HepG2 (cell line): ENCODE measurements around the gene RBBP5. TPM values are rescaled to one million over a fixed set of nuclear protein-coding genes. Genes with fewer than 3 reads are reported as not detected.

Experiments
- ATAC-seq: fragments of 200-7000 bp; cut with Tn5 transposase; 3 replicates; pipeline ENCODE4 v1.9.1; 2020; ENCODE audit warnings: mild to moderate bottlenecking, moderate library complexity
- BruUV-seq: library from RNA; stranded (reverse); fragments of 400-500 nt; replicated peaks from 2 replicates; lab custom pipeline; 2021; lab: Mats Ljungman, UMichigan
- CTCF ChIA-PET: fragments of 300-600 bp; formaldehyde crosslinking; extraction: SDS; loops from one replicate; lab custom pipeline; 2021; ENCODE audit warnings: low total read pairs, inconsistent platforms, low intra/inter-chr PET ratio; lab: Yijun Ruan, JAX
- POLR2A ChIA-PET: fragments of 350-600 bp; sonication (Branson Sonifier 250); formaldehyde crosslinking; loops from one replicate; lab custom pipeline; 2020; ENCODE audit warnings: antibody characterized with exemption, inconsistent platforms; lab: Yijun Ruan, JAX
- DNase-seq: peaks from one replicate; pipeline ENCODE4 v3.0.0-alpha.2; 2015; ENCODE audit warnings: low spot score
- FAIRE-seq: peaks from 3 replicates; lab custom pipeline; 2011; peaks lifted over from hg19 to GRCh38; lab: Jason Lieb, UNC
- H2AFZ ChIP-seq: one replicate; pipeline ENCODE4 v1.6.1; 2011; ENCODE audit warnings: low read length, inconsistent platforms
- H3K27ac ChIP-seq: fragments of 300-600 bp; 3 replicates; pipeline ENCODE4 v1.8.0; 2011; ENCODE audit warnings: mixed run types, mild to moderate bottlenecking, mixed read lengths, low read length, inconsistent platforms; ENCODE audit not compliant: insufficient read depth; ENCODE audit errors: extremely low read length
- H3K27me3 ChIP-seq, 2 experiments: fragments of 200-600 bp in 1 of 2; 2 replicates in 1 of 2; 3 replicates in 1 of 2; pipeline versions ENCODE4 v1.6.0 to v1.8.0; 2011; ENCODE audit warnings: low read length in 2 of 2, mild to moderate bottlenecking in 2 of 2, moderate library complexity in 2 of 2, inconsistent platforms in 1 of 2; ENCODE audit not compliant: insufficient read depth in 2 of 2, control insufficient read depth in 1 of 2
- H3K36me3 ChIP-seq, 2 experiments: fragments of 200-600 bp in 1 of 2; replicated peaks in 1 of 2; 2 replicates in 1 of 2; 3 replicates in 1 of 2; pipeline versions ENCODE4 v1.5.1 to v1.8.0; 2011; ENCODE audit warnings: low read length in 2 of 2, inconsistent platforms in 1 of 2; ENCODE audit not compliant: insufficient read depth in 2 of 2, control insufficient read depth in 1 of 2
- H3K4me1 ChIP-seq: 2 replicates; pipeline ENCODE4 v1.5.1; 2012; ENCODE audit warnings: low read length, inconsistent platforms; ENCODE audit not compliant: insufficient read depth
- H3K4me2 ChIP-seq: 2 replicates; pipeline ENCODE4 v1.6.0; 2011; ENCODE audit warnings: low read depth, low read length, inconsistent platforms
- H3K4me3 ChIP-seq, 3 experiments: fragments of 200-600 bp in 1 of 3; sonication (generic), shearing (Covaris generic) in 1 of 3; replicated peaks in 1 of 3; 2 replicates each; pipeline ENCODE4 v1.5.1; 2011 to 2016; ENCODE audit warnings: low read length in 3 of 3, inconsistent platforms in 2 of 3, low read depth in 2 of 3, mild to moderate bottlenecking in 2 of 3, control low read depth in 1 of 3, mixed read lengths in 1 of 3; ENCODE audit not compliant: insufficient read depth in 1 of 3
- H3K79me2 ChIP-seq: one replicate; pipeline ENCODE4 v1.6.1; 2011; ENCODE audit warnings: low read length, inconsistent platforms; ENCODE audit not compliant: insufficient read depth
- H3K9ac ChIP-seq: 2 replicates; pipeline ENCODE4 v1.6.0; 2011; ENCODE audit warnings: mild to moderate bottlenecking, low read depth, low read length, inconsistent platforms; ENCODE audit not compliant: insufficient read depth
- H3K9me3 ChIP-seq: 2 replicates; pipeline ENCODE4 v1.5.1; 2012; ENCODE audit warnings: mild to moderate bottlenecking, low read length
- H4K20me1 ChIP-seq: 2 replicates; pipeline ENCODE4 v1.6.0; 2011; ENCODE audit warnings: inconsistent platforms, mild to moderate bottlenecking, low read length, moderate library complexity; ENCODE audit not compliant: insufficient read depth
- AHR ChIP-seq: IDR thresholded peaks from 2 replicates; pipeline ENCODE4 v1.6.1; 2018; ENCODE audit warnings: missing genetic modification reagents, missing compliant biosample characterization
- BATF2 ChIP-seq: sonication (generic); formaldehyde crosslinking; IDR thresholded peaks from 2 replicates; pipeline ENCODE4 v1.8.0; 2022; ENCODE audit warnings: mild to moderate bottlenecking, missing genetic modification reagents, moderate library complexity
- FIP1L1 ChIP-seq: fragments of 200-400 bp; formaldehyde crosslinking; IDR thresholded peaks from 2 replicates; pipeline ENCODE4 v1.6.1; 2018; ENCODE audit warnings: low read depth, mild to moderate bottlenecking, low read length, moderate library complexity, borderline replicate concordance; ENCODE audit not compliant: insufficient read depth
- HMG20B ChIP-seq: conservative IDR thresholded peaks from 2 replicates; pipeline ENCODE4 v1.6.1; 2016; ENCODE audit warnings: missing genetic modification reagents, missing compliant biosample characterization
- KDM4B ChIP-seq: sonication (generic); formaldehyde crosslinking; IDR thresholded peaks from 2 replicates; pipeline ENCODE4 v1.4.0; 2020; ENCODE audit warnings: missing genetic modification reagents
- MEF2D ChIP-seq: sonication (generic); formaldehyde crosslinking; IDR thresholded peaks from 2 replicates; pipeline ENCODE4 v1.5.1; 2020; ENCODE audit warnings: mild to moderate bottlenecking, missing genetic modification reagents
- PRDM4 ChIP-seq: sonication (generic); formaldehyde crosslinking; IDR thresholded peaks from 2 replicates; pipeline ENCODE4 v1.9.0; 2021; ENCODE audit warnings: missing genetic modification reagents, borderline replicate concordance
- TBX3 ChIP-seq: fragments of 450-650 bp; IDR thresholded peaks from 2 replicates; pipeline ENCODE4 v1.6.1; 2017; ENCODE audit warnings: antibody characterized with exemption, mild to moderate bottlenecking, inconsistent platforms, borderline replicate concordance
- TFAP4 ChIP-seq: sonication (generic); IDR thresholded peaks from 2 replicates; pipeline ENCODE4 v1.6.1; 2016; ENCODE audit warnings: low read depth, borderline replicate concordance
- ZBED4 ChIP-seq: sonication (generic); formaldehyde crosslinking; IDR thresholded peaks from 2 replicates; pipeline ENCODE4 v1.4.0; 2020; ENCODE audit warnings: missing genetic modification reagents, borderline replicate concordance
- ZBTB37 ChIP-seq: sonication (generic); formaldehyde crosslinking; IDR thresholded peaks from 2 replicates; pipeline ENCODE4 v1.4.0; 2020; ENCODE audit warnings: mild to moderate bottlenecking, missing genetic modification reagents
- ZNF263 ChIP-seq: sonication (generic); formaldehyde crosslinking; IDR thresholded peaks from 2 replicates; pipeline ENCODE4 v1.4.0; 2020; ENCODE audit warnings: missing genetic modification reagents
- ZNF569 ChIP-seq: sonication (generic); formaldehyde crosslinking; IDR thresholded peaks from 2 replicates; pipeline ENCODE4 v1.5.0; 2020; ENCODE audit warnings: mild to moderate bottlenecking, missing genetic modification reagents, moderate library complexity, borderline replicate concordance
- ZNF724P ChIP-seq: sonication (generic); formaldehyde crosslinking; IDR thresholded peaks from 2 replicates; pipeline ENCODE4 v1.8.0; 2022; ENCODE audit warnings: missing genetic modification reagents, borderline replicate concordance
- WGBS: methylation state at CpG from one replicate; pipeline ENCODE4 v1.1.6; 2017; ENCODE audit warnings: low lambda C conversion rate; 5-methylcytosine and 5-hydroxymethylcytosine counted together
- in situ Hi-C: cut with HindIII; loops from 2 replicates; pipeline ENCODE4 v1.10.0; 2017; ENCODE audit warnings: low pct_unique_long_range_greater_than_20kb; ENCODE audit not compliant: extremely low pct_ligation_motif_present
- intact Hi-C: fragments of 100-400 bp; cut with micrococcal nuclease; formaldehyde crosslinking; loops from one replicate; pipeline ENCODE4 v1.10.0; 2022; ENCODE audit not compliant: unreplicated experiment
- polyA plus RNA-seq, 8 experiments: library from polyadenylated mRNA; depleted of rRNA in 3 of 8; stranded (reverse) in 7 of 8; unstranded in 1 of 8; fragments of >200 nt; fragmentation: Illumina TruSeq in 4 of 8; extraction: Trizol in 4 of 8; gene quantifications; 2 replicates each; pipeline versions ENCODE4 v1.2.1 to v1.2.3, GENCODE V29; 2011 to 2016; ENCODE audit warnings: low read depth in 4 of 8, missing spikeins in 1 of 8, mixed read lengths in 1 of 8; ENCODE audit not compliant: insufficient read depth in 1 of 8
- total RNA-seq, 5 experiments: library from RNA; depleted of rRNA; stranded (reverse); fragments of >200 nt; fragmentation: Illumina TruSeq; extraction: Trizol; gene quantifications; 2 replicates each; pipeline ENCODE4 v1.2.3, GENCODE V29; 2016; ENCODE audit warnings: low read depth in 1 of 5

RBBP5 gene
- total and polyA plus RNA-seq, 2 of the 13 experiments (the other 11 are each of a cell fraction or from before 2014, with no cell fraction given), result 6.6 to 17.1 TPM

- TF ChIP-seq BATF2 (CRISPR knock-in tag) (no peak), MEF2D (CRISPR knock-in tag) (no peak), HMG20B (CRISPR knock-in tag) (no peak), ZNF263 (CRISPR knock-in tag) (no peak), ZNF724P (CRISPR knock-in tag) (no peak), FIP1L1 (no peak), ZNF569 (CRISPR knock-in tag) (no peak), KDM4B (CRISPR knock-in tag) (no peak)
Measured at GRCh38 chr1:205075642-205076155, 46.1 kb downstream of the RBBP5 start (continued).

- no peak overlapping the region for H2AFZ ChIP-seq
- no peaks in the 10 kb centered on the region for H3K79me2 ChIP-seq
- H3K27ac ChIP-seq, result no peak overlapping the region
- no peaks in the 10 kb centered on the region for H3K9me3 ChIP-seq
- FAIRE-seq (no peak), ATAC-seq (no peak), DNase-seq (no peak)
- no peaks in the 10 kb centered on the region for H4K20me1 ChIP-seq
- no peaks in the 10 kb centered on the region for H3K4me1 ChIP-seq
- WGBS, result no CpG with 5 or more reads among the region's 7 CpGs
- H3K4me2 ChIP-seq, result no peak overlapping the region
- ChIA-PET CTCF (no interaction called here), POLR2A (no interaction called here)
- BruUV-seq, result no TSS peak
- no peak overlapping the region for H3K4me3 ChIP-seq
- no peaks in the 10 kb centered on the region for H3K36me3 ChIP-seq
- H3K27me3 ChIP-seq, result peaks cover 0 to 25% of the 10 kb centered on the region in 2 experiments; a peak in 3 of 5 replicates
- in situ Hi-C loops (no loop called here), intact Hi-C loops (no loop called here)
- H3K9ac ChIP-seq, result no peak overlapping the region
- no peak for TF ChIP-seq PRDM4 (CRISPR knock-in tag)
- TF ChIP-seq TFAP4, result no peak
- no peak for TF ChIP-seq TBX3
- no peak for TF ChIP-seq ZBED4 (CRISPR knock-in tag)
- TF ChIP-seq AHR (CRISPR knock-in tag), result no peak
- TF ChIP-seq ZBTB37 (CRISPR knock-in tag), result no peak
Measured at GRCh38 chr1:205074513-205074912, 47.3 kb downstream of the RBBP5 start.
